H1 (cell line): ENCODE data around the gene FERMT1. TPM values are rescaled to one million over a fixed set of nuclear protein-coding genes. Genes with fewer than 3 reads are reported as not detected.

ENCODE experiments used
- CTCF ChIA-PET: fragments of 300-600 bp; sonication (Branson Sonifier 250); formaldehyde crosslinking; loops from one replicate; lab custom pipeline; 2021; ENCODE audit not compliant: partially characterized antibody; lab: Charles Lee
- POLR2A ChIA-PET: fragments of 300-600 bp; sonication (Branson Sonifier 250); formaldehyde crosslinking; loops from one replicate; lab custom pipeline; 2021; ENCODE audit warnings: inconsistent platforms; ENCODE audit not compliant: partially characterized antibody; lab: Charles Lee
- DNase-seq, 2 experiments: peaks; one replicate each; pipeline versions ENCODE4 v3.0.0 to v3.0.0-alpha.2; 2010 to 2022; ENCODE audit warnings: low spot score in 2 of 2, low read depth in 1 of 2, mixed read lengths in 1 of 2
- FAIRE-seq: peaks from 2 replicates; lab custom pipeline; 2011; peaks lifted over from hg19 to GRCh38; lab: Jason Lieb, UNC
- H2AFZ ChIP-seq: 2 replicates; pipeline ENCODE4 v1.8.1; 2012; ENCODE audit warnings: low read length, inconsistent platforms
- H2AK5ac ChIP-seq: 2 replicates; pipeline ENCODE4 v1.6.1; 2013; ENCODE audit warnings: low read depth, low read length
- H2BK120ac ChIP-seq: replicated peaks from 2 replicates; pipeline ENCODE3; 2013; ENCODE audit warnings: low read depth, low read length, inconsistent platforms
- H2BK12ac ChIP-seq: 2 replicates; pipeline ENCODE4 v1.6.1; 2013; ENCODE audit warnings: low read depth, low read length
- H2BK15ac ChIP-seq: 2 replicates; pipeline ENCODE4 v1.6.1; 2013; ENCODE audit warnings: low read length
- H2BK20ac ChIP-seq: 2 replicates; pipeline ENCODE4 v1.6.1; 2013; ENCODE audit warnings: low read length
- H2BK5ac ChIP-seq: 2 replicates; pipeline ENCODE4 v1.6.1; 2013; ENCODE audit warnings: low read depth, low read length
- H3K14ac ChIP-seq: 2 replicates; pipeline ENCODE4 v1.6.1; 2013; ENCODE audit warnings: inconsistent platforms; ENCODE audit not compliant: insufficient read length
- H3K18ac ChIP-seq: 2 replicates; pipeline ENCODE4 v1.6.1; 2013; ENCODE audit warnings: low read length; ENCODE audit errors: extremely low read depth
- H3K23ac ChIP-seq: 2 replicates; pipeline ENCODE4 v1.6.1; 2013; ENCODE audit warnings: inconsistent platforms; ENCODE audit not compliant: insufficient read length
- H3K23me2 ChIP-seq: 2 replicates; pipeline ENCODE4 v1.6.1; 2013; ENCODE audit warnings: low read depth, low read length
- H3K27ac ChIP-seq: 2 replicates; pipeline ENCODE4 v1.6.1; 2011; ENCODE audit warnings: low read depth, low read length, inconsistent platforms
- H3K27me3 ChIP-seq, 4 experiments: replicated peaks in 1 of 4; 1 replicate in 1 of 4; 2 replicates in 3 of 4; pipeline versions ENCODE4 v1.6.1 to v1.8.1; 2011 to 2013; ENCODE audit warnings: low read length in 3 of 4, mild to moderate bottlenecking in 3 of 4, inconsistent platforms in 2 of 4, mixed read lengths in 2 of 4, moderate library complexity in 1 of 4; ENCODE audit not compliant: control insufficient read depth in 3 of 4, insufficient read depth in 3 of 4; ENCODE audit errors: extremely low read depth in 1 of 4
- H3K36me3 ChIP-seq, 4 experiments: 2 replicates each; pipeline versions ENCODE4 v1.6.1 to v1.8.1; 2011 to 2013; ENCODE audit warnings: mild to moderate bottlenecking in 4 of 4, low read length in 3 of 4, moderate library complexity in 2 of 4, control low read depth in 1 of 4, inconsistent platforms in 1 of 4; ENCODE audit not compliant: insufficient read depth in 4 of 4, control insufficient read depth in 2 of 4
- H3K4ac ChIP-seq: replicated peaks from 2 replicates; pipeline ENCODE3; 2013; ENCODE audit warnings: low read length, low read depth, mixed read lengths, inconsistent platforms; ENCODE audit not compliant: insufficient read length
- H3K4me1 ChIP-seq, 4 experiments: replicated peaks in 1 of 4; 1 replicate in 1 of 4; 2 replicates in 3 of 4; pipeline versions ENCODE4 v1.6.1 to v1.8.1; 2011 to 2013; ENCODE audit warnings: low read length in 3 of 4, inconsistent platforms in 2 of 4, mixed read lengths in 1 of 4; ENCODE audit not compliant: insufficient read depth in 4 of 4, control insufficient read depth in 3 of 4
- H3K4me2 ChIP-seq, 2 experiments: 2 replicates each; pipeline versions ENCODE4 v1.6.1 to v1.8.1; 2011 to 2013; ENCODE audit warnings: low read depth in 2 of 2, low read length in 2 of 2, control low read depth in 1 of 2, inconsistent platforms in 1 of 2, mild to moderate bottlenecking in 1 of 2; ENCODE audit not compliant: insufficient read depth in 1 of 2
- H3K4me3 ChIP-seq, 4 experiments: fragments of 200-600, 300-600 bp in 1 of 4; sonication (generic), shearing (Covaris generic), sonication (Bioruptor Twin) in 1 of 4; 2 replicates each; pipeline versions ENCODE4 v1.5.1 to v1.8.1; 2011 to 2016; ENCODE audit warnings: low read length in 4 of 4, low read depth in 3 of 4, control low read depth in 2 of 4, inconsistent platforms in 2 of 4, mild to moderate bottlenecking in 2 of 4, mixed read lengths in 1 of 4, moderate library complexity in 1 of 4; ENCODE audit not compliant: insufficient read depth in 2 of 4; ENCODE audit errors: extremely low read depth in 1 of 4
- H3K56ac ChIP-seq: replicated peaks from 2 replicates; pipeline ENCODE3; 2013; ENCODE audit warnings: low read depth, mild to moderate bottlenecking, mixed read lengths, low read length, inconsistent platforms; ENCODE audit not compliant: insufficient read length
- H3K79me1 ChIP-seq: 2 replicates; pipeline ENCODE4 v1.6.1; 2013; ENCODE audit warnings: low read depth, low read length, control low read depth
- H3K79me2 ChIP-seq, 2 experiments: 2 replicates each; pipeline versions ENCODE4 v1.6.1 to v1.8.1; 2012 to 2013; ENCODE audit warnings: low read length in 2 of 2, mild to moderate bottlenecking in 2 of 2, inconsistent platforms in 1 of 2; ENCODE audit not compliant: insufficient read depth in 2 of 2, control insufficient read depth in 1 of 2
- H3K9ac ChIP-seq, 4 experiments: replicated peaks in 1 of 4; 1 replicate in 1 of 4; 2 replicates in 3 of 4; pipeline versions ENCODE4 v1.6.1 to v1.8.1; 2011 to 2013; ENCODE audit warnings: low read depth in 3 of 4, low read length in 3 of 4, control low read depth in 2 of 4, mild to moderate bottlenecking in 2 of 4, moderate library complexity in 2 of 4, inconsistent platforms in 1 of 4; ENCODE audit errors: extremely low read depth in 1 of 4
- H3K9me3 ChIP-seq, 2 experiments: 2 replicates each; pipeline versions ENCODE4 v1.6.1 to v1.8.1; 2012 to 2013; ENCODE audit warnings: mild to moderate bottlenecking in 2 of 2, moderate library complexity in 2 of 2, control low read depth in 1 of 2, inconsistent platforms in 1 of 2, low read depth in 1 of 2, low read length in 1 of 2, mixed read lengths in 1 of 2; ENCODE audit not compliant: insufficient read depth in 2 of 2
- H4K20me1 ChIP-seq, 2 experiments: replicated peaks in 1 of 2; 2 replicates each; pipeline versions ENCODE3 to v1.8.1; 2011 to 2013; ENCODE audit warnings: inconsistent platforms in 2 of 2, low read length in 2 of 2, mild to moderate bottlenecking in 1 of 2; ENCODE audit not compliant: insufficient read depth in 2 of 2, control insufficient read depth in 1 of 2
- H4K5ac ChIP-seq: 2 replicates; pipeline ENCODE4 v1.6.1; 2013; ENCODE audit warnings: low read length, low read depth, mixed read lengths, inconsistent platforms; ENCODE audit not compliant: insufficient read length
- H4K8ac ChIP-seq: 2 replicates; pipeline ENCODE4 v1.8.0; 2013; ENCODE audit warnings: mild to moderate bottlenecking, moderate library complexity, low read length, inconsistent platforms; ENCODE audit not compliant: insufficient read depth; ENCODE audit errors: extremely low read depth
- H4K91ac ChIP-seq: replicated peaks from 2 replicates; pipeline ENCODE3; 2013; ENCODE audit warnings: low read length, mixed read lengths, inconsistent platforms; ENCODE audit not compliant: insufficient read length
- RAD21 ChIP-seq, 2 experiments: IDR thresholded peaks in 1 of 2; conservative IDR thresholded peaks in 1 of 2; 2 replicates each; pipeline ENCODE4 v1.6.1; 2011; ENCODE audit warnings: low read depth in 2 of 2, low read length in 2 of 2, improper control_type of control experiment in 1 of 2, inconsistent platforms in 1 of 2, mild to moderate bottlenecking in 1 of 2, moderate library complexity in 1 of 2
- WGBS, 2 experiments: shearing (Covaris generic) in 1 of 2; methylation state at CpG; one replicate each; pipeline versions ENCODE4 v1.1.6 to v1.1.7; 2013 to 2015; ENCODE audit warnings: low lambda C conversion rate in 2 of 2, mixed read lengths in 2 of 2, inconsistent platforms in 1 of 2, low coverage in 1 of 2, missing lambda C conversion rate in 1 of 2; ENCODE audit not compliant: insufficient replicate concordance in 2 of 2, insufficient coverage in 1 of 2, insufficient read length in 1 of 2; ENCODE audit errors: extremely low coverage in 1 of 2, missing lambda C conversion rate in 1 of 2; 5-methylcytosine and 5-hydroxymethylcytosine counted together
- polyA plus RNA-seq, 7 experiments: library from polyadenylated mRNA; depleted of rRNA in 3 of 7; stranded (reverse) in 5 of 7; unstranded in 2 of 7; fragments of >200 nt in 5 of 7; fragments of 200-250 nt in 2 of 7; gene quantifications; 1 replicate in 5 of 7; 2 replicates in 1 of 7; 4 replicates in 1 of 7; pipeline versions ENCODE4 v1.2.1 to v1.2.3, GENCODE V29; 2011 to 2013; ENCODE audit warnings: missing spikeins in 2 of 7, mixed read lengths in 2 of 7
- total RNA-seq: library from RNA; stranded (reverse); fragmentation: NEBNext Ultra II Directional; extraction: Animal tissue kit (Norgen Biotek cat#: 25700); gene quantifications from 2 replicates; pipeline ENCODE4 v1.2.1, GENCODE V29; 2021
- TF ChIP-seq, protein P1 (sequence below): IDR thresholded peaks from 2 replicates; pipeline ENCODE4 v1.6.1; 2012; ENCODE audit warnings: low read length, inconsistent platforms

The FERMT1 gene
- total and polyA plus RNA-seq, 2 of the 8 experiments (the other 6 are each of a cell fraction or from before 2014, with no cell fraction given) = 4.2 to 17.8 TPM

DNA sequence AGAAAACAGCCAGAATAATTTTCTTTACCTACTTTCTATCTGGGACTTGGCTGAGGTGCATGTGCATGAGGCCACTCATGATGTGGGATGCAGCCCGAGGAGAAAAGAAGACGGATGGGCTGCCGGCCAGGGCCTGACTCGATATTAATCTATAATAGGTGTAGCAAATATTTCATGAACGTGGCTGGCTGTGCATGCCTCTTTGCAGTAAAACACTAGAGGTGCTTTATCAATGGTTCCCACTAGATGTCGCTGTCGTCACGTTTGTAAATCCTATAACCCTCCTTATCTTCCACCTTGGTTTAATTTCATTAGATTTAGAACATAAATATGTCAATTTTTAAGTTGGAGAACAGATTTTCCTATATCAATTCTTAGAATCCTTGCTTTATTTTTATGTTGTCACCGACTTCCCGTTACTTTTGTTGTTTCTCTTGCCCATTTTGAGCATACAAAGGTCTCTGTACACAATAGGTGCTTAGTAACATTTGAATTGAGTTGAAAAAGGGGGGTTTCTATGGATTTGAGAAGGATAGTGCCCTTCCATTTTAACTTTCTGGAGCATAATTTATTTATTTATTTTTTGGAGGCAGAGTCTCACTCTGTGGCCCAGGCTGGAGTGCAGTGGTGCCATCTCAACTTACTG, 19.6 kb upstream of the FERMT1 start:
- Histone ChIP-seq H2BK5ac (no peak overlapping the region), H3K27ac (no peak overlapping the region), H3K14ac (no peak overlapping the region), H3K18ac (no peak overlapping the region), H4K91ac (no peak overlapping the region), H4K20me1 (no peaks in the 10 kb centered on the region), H3K27me3 (no peaks in the 10 kb centered on the region), H2BK15ac (no peak overlapping the region), H3K79me1 (no peaks in the 10 kb centered on the region), H3K23me2 (no peaks in the 10 kb centered on the region), H3K56ac (no peak overlapping the region), H2BK12ac (no peak overlapping the region), H3K9ac (no peak overlapping the region), H3K4me3 (no peak overlapping the region), H3K36me3 (no peaks in the 10 kb centered on the region; a peak in 1 of 8 replicates), H2AFZ (no peak overlapping the region), H3K23ac (no peak overlapping the region), H3K4ac (no peak overlapping the region), H2BK120ac (no peak overlapping the region), H2BK20ac (no peak overlapping the region), H3K4me1 (no peaks in the 10 kb centered on the region), H3K4me2 (no peak overlapping the region), H2AK5ac (no peak overlapping the region), H3K79me2 (no peaks in the 10 kb centered on the region), H3K9me3 (no peaks in the 10 kb centered on the region), H4K5ac (no peak overlapping the region), H4K8ac (no peak overlapping the region)
- DNase-seq (peak in 1 of 2 experiments; percentile 67), FAIRE-seq (peak; percentile 78)
- ChIA-PET CTCF (interaction anchor here (0.6 to 0.8 kb wide), 3 partner anchors 11 to 1794 kb away, joined by 3 read pairs; no protein-coding TSS in a partner anchor), POLR2A (no interaction called here)
- 11% methylated on average over 10 of the region's 10 CpGs; no CpG with 5 or more reads in 1 of the 2 experiments for WGBS, 2 experiments
- TF ChIP-seq, protein P1, sequence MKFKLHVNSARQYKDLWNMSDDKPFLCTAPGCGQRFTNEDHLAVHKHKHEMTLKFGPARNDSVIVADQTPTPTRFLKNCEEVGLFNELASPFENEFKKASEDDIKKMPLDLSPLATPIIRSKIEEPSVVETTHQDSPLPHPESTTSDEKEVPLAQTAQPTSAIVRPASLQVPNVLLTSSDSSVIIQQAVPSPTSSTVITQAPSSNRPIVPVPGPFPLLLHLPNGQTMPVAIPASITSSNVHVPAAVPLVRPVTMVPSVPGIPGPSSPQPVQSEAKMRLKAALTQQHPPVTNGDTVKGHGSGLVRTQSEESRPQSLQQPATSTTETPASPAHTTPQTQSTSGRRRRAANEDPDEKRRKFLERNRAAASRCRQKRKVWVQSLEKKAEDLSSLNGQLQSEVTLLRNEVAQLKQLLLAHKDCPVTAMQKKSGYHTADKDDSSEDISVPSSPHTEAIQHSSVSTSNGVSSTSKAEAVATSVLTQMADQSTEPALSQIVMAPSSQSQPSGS = no peak
- peak; percentile 77 to 82 for TF ChIP-seq RAD21 (IDR thresholded peaks at IDR 0.05 in 1 of 2, conservative IDR thresholded peaks at IDR 0.05 in 1 of 2; ENCODE audit: low read depth in 2 of 2, low read length in 2 of 2)
